PFSK-1 (cell line): ENCODE results near the gene NMNAT3.

ENCODE experiments used
- POLR2AphosphoS5 ChIP-seq: IDR thresholded peaks from 2 replicates; pipeline ENCODE4 v1.6.1; 2012; ENCODE audit warnings: low read depth, mild to moderate bottlenecking, control low read depth, low read length, moderate library complexity
- TAF1 ChIP-seq: IDR thresholded peaks from 2 replicates; pipeline ENCODE4 v1.6.1; 2012; ENCODE audit warnings: low read length, control low read depth, borderline replicate concordance; ENCODE audit not compliant: insufficient read depth

DNA sequence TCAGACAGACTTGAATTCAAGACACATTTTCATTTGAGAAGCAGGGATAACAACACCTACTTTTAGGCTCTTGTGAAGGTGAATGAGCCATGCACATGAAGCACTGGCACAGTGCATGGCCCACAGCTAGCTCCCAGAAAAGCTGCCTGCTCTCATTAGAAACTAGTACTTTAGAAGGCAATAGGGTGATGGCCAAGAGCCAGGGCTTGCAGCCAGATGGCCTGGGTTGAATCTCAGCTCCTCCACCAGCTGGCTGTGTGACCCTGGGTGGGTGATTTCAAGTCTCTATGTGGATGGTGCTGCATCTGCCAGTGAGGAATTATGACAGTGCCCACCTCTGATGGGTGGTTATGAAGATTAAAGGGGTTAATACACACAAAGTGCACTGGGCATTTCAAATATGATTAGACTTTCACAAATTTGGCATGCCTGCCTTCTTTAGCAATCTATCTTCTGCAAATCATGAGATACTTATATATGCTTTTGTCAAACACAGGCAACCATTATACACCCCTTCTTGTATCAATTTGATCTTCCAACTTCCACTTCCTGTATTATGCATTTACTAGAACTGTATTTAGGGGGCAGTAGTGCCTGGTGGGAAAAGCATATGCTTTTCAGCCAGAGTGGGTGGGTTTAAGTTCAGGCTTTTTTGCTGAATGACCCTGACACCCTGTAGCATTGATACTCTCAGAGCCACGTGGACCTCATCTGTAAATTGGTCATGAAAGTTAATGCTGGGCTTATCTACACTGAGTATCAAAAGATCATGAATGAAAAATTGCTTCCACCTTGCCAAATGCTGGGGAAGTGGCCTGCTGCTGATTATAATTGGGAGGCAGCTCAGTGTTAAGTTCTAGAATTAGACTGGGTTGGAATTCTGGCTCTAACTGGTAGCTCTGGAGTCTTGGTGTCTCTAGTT, 103.5 kb downstream of the NMNAT3 start:
- TF ChIP-seq TAF1 (no peak), POLR2AphosphoS5 (no peak)
